H1 (cell line): Measurements from ENCODE around the gene COMMD1. TPM values are rescaled to one million over a fixed set of nuclear protein-coding genes. Genes with fewer than 3 reads are reported as not detected.

Experiments used
- ATF3 ChIP-seq: IDR thresholded peaks from 2 replicates; pipeline ENCODE4 v1.6.1; 2011; ENCODE audit warnings: low read depth, mild to moderate bottlenecking, low read length; ENCODE audit not compliant: insufficient read depth
- RFX5 ChIP-seq: IDR thresholded peaks from 2 replicates; pipeline ENCODE4 v1.6.1; 2011; ENCODE audit warnings: low read depth, low read length, improper control_type of control experiment, borderline replicate concordance
- TCF12 ChIP-seq: IDR thresholded peaks from 2 replicates; pipeline ENCODE4 v1.6.1; 2011; ENCODE audit warnings: low read depth, mild to moderate bottlenecking, low read length
- polyA plus RNA-seq, 7 experiments: library from polyadenylated mRNA; depleted of rRNA in 3 of 7; stranded (reverse) in 5 of 7; unstranded in 2 of 7; fragments of >200 nt in 5 of 7; fragments of 200-250 nt in 2 of 7; gene quantifications; 1 replicate in 5 of 7; 2 replicates in 1 of 7; 4 replicates in 1 of 7; pipeline versions ENCODE4 v1.2.1 to v1.2.3, GENCODE V29; 2011 to 2013; ENCODE audit warnings: missing spikeins in 2 of 7, mixed read lengths in 2 of 7
- total RNA-seq: library from RNA; stranded (reverse); fragmentation: NEBNext Ultra II Directional; extraction: Animal tissue kit (Norgen Biotek cat#: 25700); gene quantifications from 2 replicates; pipeline ENCODE4 v1.2.1, GENCODE V29; 2021

COMMD1 gene
- total and polyA plus RNA-seq, 2 of the 8 experiments (the other 6 are each of a cell fraction or from before 2014, with no cell fraction given), result 23.5 to 28.3 TPM

- TF ChIP-seq RFX5, result no peak
- TF ChIP-seq ATF3, result no peak
- no peak for TF ChIP-seq TCF12
These were observed 246.5 kb downstream of the COMMD1 start (continued) for GRCh38 chr2:62152000-62152399.
